Measurements from ENCODE around the gene OSBP. TPM values are rescaled to one million over a fixed set of nuclear protein-coding genes. Genes with fewer than 3 reads are reported as not detected.

The OSBP gene
- polyA plus RNA-seq, 3 donors, result 9.8 to 15.3 (median 11.9) TPM

DNA sequence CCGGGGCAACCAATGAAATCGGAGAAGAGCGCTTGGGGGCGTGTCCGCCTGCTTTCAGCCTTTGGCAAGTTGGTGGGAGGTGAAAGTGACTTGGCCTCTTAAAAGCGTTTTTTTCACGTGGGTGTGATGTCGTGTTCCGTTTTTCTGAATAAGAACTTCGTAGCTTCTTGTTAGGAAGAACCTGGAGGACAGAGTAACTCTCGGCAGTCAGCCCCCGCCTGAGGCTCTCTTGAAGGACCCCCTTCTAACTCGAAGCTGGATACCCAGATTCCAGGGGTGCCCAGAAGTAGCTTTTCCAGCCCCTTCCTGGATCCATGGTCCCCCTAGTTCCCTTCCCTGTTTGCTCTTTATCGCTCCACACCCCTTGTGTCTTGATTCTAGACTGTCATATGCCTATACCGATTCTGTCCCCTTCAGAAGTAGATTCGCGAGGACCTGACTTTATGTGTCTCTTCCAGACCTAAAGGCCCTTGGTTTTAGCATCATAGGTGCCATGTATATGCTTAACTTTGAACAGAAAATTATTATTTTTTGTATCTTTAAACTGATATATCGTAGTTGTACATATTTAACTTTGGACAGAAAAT, 915 bp upstream of the OSBP start:
- intact Hi-C loops (cut with micrococcal nuclease), result loop anchor here (2.0 to 5.0 kb wide), 3 partner anchors 51 to 1039 kb away; partner anchors contain the start of genes PATL1 (in 2 of the 2), LPXN (in 1 of the 2) and ZFP91 (in 1 of the 2)
- peak overlapping the region; percentile 82 for H2AFZ ChIP-seq (ENCODE audit: insufficient read depth, low read depth, low read length, poor library complexity, severe bottlenecking)
- peaks cover 22 to 34% of the 10 kb centered on the region in 2 donors for H3K4me1 ChIP-seq (ENCODE audit: control insufficient read depth in 1 of 2, insufficient read depth in 2 of 2, low read length in 2 of 2)
- Mint-ChIP-seq H3K4me1 (peaks cover 34% of the 10 kb centered on the region), H3K4me3 (peak overlapping the region; percentile 78 to 86), H3K36me3 (peaks cover 4 to 10% of the 10 kb centered on the region in 2 donors), H3K27ac (peak overlapping the region; percentile 96 to 100 (median 99)), H3K27me3 (ENCODE audit: low read depth in 3 of 3) (peaks cover 0 to 3% (median 0%) of the 10 kb centered on the region in 3 donors), H3K9me3 (no peaks in the 10 kb centered on the region)
- peak overlapping the region; percentile 73 for H3K4me2 ChIP-seq (replicated peaks; ENCODE audit: extremely low read depth, low read length, poor library complexity, severe bottlenecking)
- TF ChIP-seq, protein P1, sequence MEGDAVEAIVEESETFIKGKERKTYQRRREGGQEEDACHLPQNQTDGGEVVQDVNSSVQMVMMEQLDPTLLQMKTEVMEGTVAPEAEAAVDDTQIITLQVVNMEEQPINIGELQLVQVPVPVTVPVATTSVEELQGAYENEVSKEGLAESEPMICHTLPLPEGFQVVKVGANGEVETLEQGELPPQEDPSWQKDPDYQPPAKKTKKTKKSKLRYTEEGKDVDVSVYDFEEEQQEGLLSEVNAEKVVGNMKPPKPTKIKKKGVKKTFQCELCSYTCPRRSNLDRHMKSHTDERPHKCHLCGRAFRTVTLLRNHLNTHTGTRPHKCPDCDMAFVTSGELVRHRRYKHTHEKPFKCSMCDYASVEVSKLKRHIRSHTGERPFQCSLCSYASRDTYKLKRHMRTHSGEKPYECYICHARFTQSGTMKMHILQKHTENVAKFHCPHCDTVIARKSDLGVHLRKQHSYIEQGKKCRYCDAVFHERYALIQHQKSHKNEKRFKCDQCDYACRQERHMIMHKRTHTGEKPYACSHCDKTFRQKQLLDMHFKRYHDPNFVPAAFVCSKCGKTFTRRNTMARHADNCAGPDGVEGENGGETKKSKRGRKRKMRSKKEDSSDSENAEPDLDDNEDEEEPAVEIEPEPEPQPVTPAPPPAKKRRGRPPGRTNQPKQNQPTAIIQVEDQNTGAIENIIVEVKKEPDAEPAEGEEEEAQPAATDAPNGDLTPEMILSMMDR (IDR thresholded peaks at IDR 0.05), result no peak
- no peaks in the 10 kb centered on the region for H3K27me3 ChIP-seq (ENCODE audit: control insufficient read depth in 2 of 2, insufficient read depth in 2 of 2, low read length in 2 of 2)
- H3K79me2 ChIP-seq (ENCODE audit: insufficient read depth, low read length), result peaks cover 38% of the 10 kb centered on the region
- 17% methylated on average over 17 of the region's 18 CpGs for WGBS (ENCODE audit: insufficient coverage)
- H3K9me3 ChIP-seq (replicated peaks in 1 of 2; ENCODE audit: control insufficient read depth in 1 of 2, insufficient read depth in 1 of 2, low read length in 2 of 2), result no peaks in the 10 kb centered on the region
- no peak for DNase-seq
- peak overlapping the region; percentile 96 to 97 for H3K27ac ChIP-seq (ENCODE audit: low read depth in 1 of 2, low read length in 2 of 2)
- peak overlapping the region; percentile 38 to 71 (median 56) for H3K4me3 ChIP-seq (replicated peaks in 1 of 3; ENCODE audit: low read depth in 2 of 3, low read length in 3 of 3)
- H3K9ac ChIP-seq (ENCODE audit: insufficient read depth, low read length, poor library complexity, severe bottlenecking), result peak overlapping the region; percentile 76
- peaks cover 22% of the 10 kb centered on the region for H4K20me1 ChIP-seq (ENCODE audit: insufficient read depth, low read length)
- H3K36me3 ChIP-seq (replicated peaks in 1 of 2; ENCODE audit: control insufficient read depth in 1 of 2, insufficient read depth in 2 of 2, low read length in 2 of 2), result peaks cover 0 to 17% of the 10 kb centered on the region in 2 donors

DNA sequence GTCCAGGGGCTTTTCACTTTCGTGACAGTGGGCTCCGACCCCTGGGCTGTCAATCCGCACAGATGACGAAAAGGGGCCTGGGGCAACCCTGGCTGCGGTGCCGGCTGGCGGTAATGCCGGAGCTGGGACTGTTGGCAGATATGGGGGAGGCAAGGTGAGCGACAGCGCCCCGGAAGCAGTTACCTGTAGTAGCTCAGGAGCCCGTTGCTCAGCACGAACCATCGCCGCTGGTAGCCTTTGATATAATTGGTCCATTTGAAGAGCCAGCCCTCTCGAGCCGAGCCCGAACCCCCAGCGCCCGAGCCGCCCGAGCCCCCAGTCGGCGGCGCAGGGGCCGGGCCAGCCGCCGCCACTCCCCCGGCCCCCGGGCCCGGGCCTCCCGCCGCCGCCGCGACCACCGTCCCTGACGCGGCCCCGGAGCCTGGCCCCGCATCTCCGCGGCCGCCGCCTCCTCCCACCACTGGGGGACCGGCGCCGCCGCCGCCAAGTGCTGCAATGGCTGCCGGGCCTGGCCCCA, 396 bp downstream of the OSBP start:
- Mint-ChIP-seq H3K27ac (peak overlapping the region; percentile 87 to 99 (median 96)), H3K9me3 (no peaks in the 10 kb centered on the region), H3K4me1 (peaks cover 36% of the 10 kb centered on the region), H3K4me3 (peak overlapping the region; percentile 88 to 98), H3K36me3 (peaks cover 8 to 14% of the 10 kb centered on the region in 2 donors), H3K27me3 (ENCODE audit: low read depth in 3 of 3) (peaks cover 0 to 3% (median 0%) of the 10 kb centered on the region in 3 donors)
- peaks cover 4 to 29% of the 10 kb centered on the region in 2 donors for H3K36me3 ChIP-seq (replicated peaks in 1 of 2; ENCODE audit: control insufficient read depth in 1 of 2, insufficient read depth in 2 of 2, low read length in 2 of 2)
- H3K9ac ChIP-seq (ENCODE audit: insufficient read depth, low read length, poor library complexity, severe bottlenecking), result peak overlapping the region; percentile 83
- H3K27ac ChIP-seq (ENCODE audit: low read depth in 1 of 2, low read length in 2 of 2), result peak overlapping the region; percentile 83 to 96
- TF ChIP-seq, protein P1 (IDR thresholded peaks at IDR 0.05), result no peak
- peak overlapping the region; percentile 64 for H2AFZ ChIP-seq (ENCODE audit: insufficient read depth, low read depth, low read length, poor library complexity, severe bottlenecking)
- under 1% methylated on average over 51 of the region's 51 CpGs for WGBS (ENCODE audit: insufficient coverage)
- H3K9me3 ChIP-seq (replicated peaks in 1 of 2; ENCODE audit: control insufficient read depth in 1 of 2, insufficient read depth in 1 of 2, low read length in 2 of 2), result no peaks in the 10 kb centered on the region
- H3K79me2 ChIP-seq (ENCODE audit: insufficient read depth, low read length), result peaks cover 50% of the 10 kb centered on the region
- peaks cover 22 to 34% of the 10 kb centered on the region in 2 donors for H3K4me1 ChIP-seq (ENCODE audit: control insufficient read depth in 1 of 2, insufficient read depth in 2 of 2, low read length in 2 of 2)
- intact Hi-C loops (cut with micrococcal nuclease), result loop anchor here (5.0 kb wide), 2 partner anchors 52 to 1038 kb away; partner anchors contain the start of genes LPXN (in 1 of the 2), PATL1 (in 1 of the 2) and ZFP91 (in 1 of the 2)
- peaks cover 29% of the 10 kb centered on the region for H4K20me1 ChIP-seq (ENCODE audit: insufficient read depth, low read length)
- DNase-seq, result peak in 2 of 3 donors; percentile 6 to 46
- no peaks in the 10 kb centered on the region for H3K27me3 ChIP-seq (ENCODE audit: control insufficient read depth in 2 of 2, insufficient read depth in 2 of 2, low read length in 2 of 2)
- peak overlapping the region; percentile 81 to 93 (median 90) for H3K4me3 ChIP-seq (replicated peaks in 1 of 3; ENCODE audit: low read depth in 2 of 3, low read length in 3 of 3)
- H3K4me2 ChIP-seq (replicated peaks; ENCODE audit: extremely low read depth, low read length, poor library complexity, severe bottlenecking), result peak overlapping the region; percentile 95

Measured in CD14-positive monocyte (primary cell).